HepG2 (cell line): ENCODE data around the gene PARP15. TPM values are rescaled to one million over a fixed set of nuclear protein-coding genes. Genes with fewer than 3 reads are reported as not detected.

Experiments used
- ATAC-seq: fragments of 200-7000 bp; cut with Tn5 transposase; 3 replicates; pipeline ENCODE4 v1.9.1; 2020; ENCODE audit warnings: mild to moderate bottlenecking, moderate library complexity
- BruUV-seq: library from RNA; stranded (reverse); fragments of 400-500 nt; replicated peaks from 2 replicates; lab custom pipeline; 2021; lab: Mats Ljungman, UMichigan
- CTCF ChIA-PET: fragments of 300-600 bp; formaldehyde crosslinking; extraction: SDS; loops from one replicate; lab custom pipeline; 2021; ENCODE audit warnings: low total read pairs, inconsistent platforms, low intra/inter-chr PET ratio; lab: Yijun Ruan, JAX
- POLR2A ChIA-PET: fragments of 350-600 bp; sonication (Branson Sonifier 250); formaldehyde crosslinking; loops from one replicate; lab custom pipeline; 2020; ENCODE audit warnings: antibody characterized with exemption, inconsistent platforms; lab: Yijun Ruan, JAX
- DNase-seq: peaks from one replicate; pipeline ENCODE4 v3.0.0-alpha.2; 2015; ENCODE audit warnings: low spot score
- FAIRE-seq: peaks from 3 replicates; lab custom pipeline; 2011; peaks lifted over from hg19 to GRCh38; lab: Jason Lieb, UNC
- H2AFZ ChIP-seq: one replicate; pipeline ENCODE4 v1.6.1; 2011; ENCODE audit warnings: low read length, inconsistent platforms
- H3K27ac ChIP-seq: fragments of 300-600 bp; 3 replicates; pipeline ENCODE4 v1.8.0; 2011; ENCODE audit warnings: mixed run types, mild to moderate bottlenecking, mixed read lengths, low read length, inconsistent platforms; ENCODE audit not compliant: insufficient read depth; ENCODE audit errors: extremely low read length
- H3K27me3 ChIP-seq, 2 experiments: fragments of 200-600 bp in 1 of 2; 2 replicates in 1 of 2; 3 replicates in 1 of 2; pipeline versions ENCODE4 v1.6.0 to v1.8.0; 2011; ENCODE audit warnings: low read length in 2 of 2, mild to moderate bottlenecking in 2 of 2, moderate library complexity in 2 of 2, inconsistent platforms in 1 of 2; ENCODE audit not compliant: insufficient read depth in 2 of 2, control insufficient read depth in 1 of 2
- H3K36me3 ChIP-seq, 2 experiments: fragments of 200-600 bp in 1 of 2; replicated peaks in 1 of 2; 2 replicates in 1 of 2; 3 replicates in 1 of 2; pipeline versions ENCODE4 v1.5.1 to v1.8.0; 2011; ENCODE audit warnings: low read length in 2 of 2, inconsistent platforms in 1 of 2; ENCODE audit not compliant: insufficient read depth in 2 of 2, control insufficient read depth in 1 of 2
- H3K4me1 ChIP-seq: 2 replicates; pipeline ENCODE4 v1.5.1; 2012; ENCODE audit warnings: low read length, inconsistent platforms; ENCODE audit not compliant: insufficient read depth
- H3K4me2 ChIP-seq: 2 replicates; pipeline ENCODE4 v1.6.0; 2011; ENCODE audit warnings: low read depth, low read length, inconsistent platforms
- H3K4me3 ChIP-seq, 3 experiments: fragments of 200-600 bp in 1 of 3; sonication (generic), shearing (Covaris generic) in 1 of 3; replicated peaks in 1 of 3; 2 replicates each; pipeline ENCODE4 v1.5.1; 2011 to 2016; ENCODE audit warnings: low read length in 3 of 3, inconsistent platforms in 2 of 3, low read depth in 2 of 3, mild to moderate bottlenecking in 2 of 3, control low read depth in 1 of 3, mixed read lengths in 1 of 3; ENCODE audit not compliant: insufficient read depth in 1 of 3
- H3K79me2 ChIP-seq: one replicate; pipeline ENCODE4 v1.6.1; 2011; ENCODE audit warnings: low read length, inconsistent platforms; ENCODE audit not compliant: insufficient read depth
- H3K9ac ChIP-seq: 2 replicates; pipeline ENCODE4 v1.6.0; 2011; ENCODE audit warnings: mild to moderate bottlenecking, low read depth, low read length, inconsistent platforms; ENCODE audit not compliant: insufficient read depth
- H3K9me3 ChIP-seq: 2 replicates; pipeline ENCODE4 v1.5.1; 2012; ENCODE audit warnings: mild to moderate bottlenecking, low read length
- H4K20me1 ChIP-seq: 2 replicates; pipeline ENCODE4 v1.6.0; 2011; ENCODE audit warnings: inconsistent platforms, mild to moderate bottlenecking, low read length, moderate library complexity; ENCODE audit not compliant: insufficient read depth
- CBX5 ChIP-seq: sonication (generic); formaldehyde crosslinking; IDR thresholded peaks from 2 replicates; pipeline ENCODE4 v1.4.0; 2020; ENCODE audit warnings: missing genetic modification reagents, borderline replicate concordance
- HIC2 ChIP-seq: sonication (generic); formaldehyde crosslinking; IDR thresholded peaks from 2 replicates; pipeline ENCODE4 v1.9.0; 2022; ENCODE audit warnings: low read depth, missing genetic modification reagents
- HIVEP1 ChIP-seq: sonication (generic); formaldehyde crosslinking; IDR thresholded peaks from 2 replicates; pipeline ENCODE4 v1.4.0; 2020; ENCODE audit warnings: mild to moderate bottlenecking, missing genetic modification reagents
- MIXL1 ChIP-seq: IDR thresholded peaks from 2 replicates; pipeline ENCODE4 v1.6.1; 2016
- RFX5 ChIP-seq: IDR thresholded peaks from 2 replicates; pipeline ENCODE4 v1.6.1; 2011; ENCODE audit warnings: low read depth, low read length, improper control_type of control experiment
- TSC22D2 ChIP-seq: sonication (generic); formaldehyde crosslinking; IDR thresholded peaks from 2 replicates; pipeline ENCODE4 v1.5.1; 2020; ENCODE audit warnings: missing genetic modification reagents, mild to moderate bottlenecking, borderline replicate concordance
- ZMAT3 ChIP-seq: sonication (generic); formaldehyde crosslinking; conservative IDR thresholded peaks from 2 replicates; pipeline ENCODE4 v1.7.0; 2021; ENCODE audit warnings: missing genetic modification reagents
- ZNF296 ChIP-seq: sonication (generic); formaldehyde crosslinking; conservative IDR thresholded peaks from 2 replicates; pipeline ENCODE4 v1.5.0; 2020; ENCODE audit warnings: mild to moderate bottlenecking, missing genetic modification reagents
- ZNF484 ChIP-seq: sonication (generic); formaldehyde crosslinking; IDR thresholded peaks from 2 replicates; pipeline ENCODE4 v1.5.1; 2020; ENCODE audit warnings: mild to moderate bottlenecking, low read depth, missing genetic modification reagents, borderline replicate concordance
- ZNF563 ChIP-seq: sonication (generic); formaldehyde crosslinking; IDR thresholded peaks from 2 replicates; pipeline ENCODE4 v1.8.0; 2022; ENCODE audit warnings: mild to moderate bottlenecking, moderate library complexity, missing genetic modification reagents
- ZNF839 ChIP-seq: sonication (generic); formaldehyde crosslinking; IDR thresholded peaks from 2 replicates; pipeline ENCODE4 v1.4.0; 2020; ENCODE audit warnings: missing genetic modification reagents, mild to moderate bottlenecking, borderline replicate concordance
- WGBS: methylation state at CpG from one replicate; pipeline ENCODE4 v1.1.6; 2017; ENCODE audit warnings: low lambda C conversion rate; 5-methylcytosine and 5-hydroxymethylcytosine counted together
- in situ Hi-C: cut with HindIII; loops from 2 replicates; pipeline ENCODE4 v1.10.0; 2017; ENCODE audit warnings: low pct_unique_long_range_greater_than_20kb; ENCODE audit not compliant: extremely low pct_ligation_motif_present
- intact Hi-C: fragments of 100-400 bp; cut with micrococcal nuclease; formaldehyde crosslinking; loops from one replicate; pipeline ENCODE4 v1.10.0; 2022; ENCODE audit not compliant: unreplicated experiment
- polyA plus RNA-seq, 8 experiments: library from polyadenylated mRNA; depleted of rRNA in 3 of 8; stranded (reverse) in 7 of 8; unstranded in 1 of 8; fragments of >200 nt; fragmentation: Illumina TruSeq in 4 of 8; extraction: Trizol in 4 of 8; gene quantifications; 2 replicates each; pipeline versions ENCODE4 v1.2.1 to v1.2.3, GENCODE V29; 2011 to 2016; ENCODE audit warnings: low read depth in 4 of 8, missing spikeins in 1 of 8, mixed read lengths in 1 of 8; ENCODE audit not compliant: insufficient read depth in 1 of 8
- total RNA-seq, 5 experiments: library from RNA; depleted of rRNA; stranded (reverse); fragments of >200 nt; fragmentation: Illumina TruSeq; extraction: Trizol; gene quantifications; 2 replicates each; pipeline ENCODE4 v1.2.3, GENCODE V29; 2016; ENCODE audit warnings: low read depth in 1 of 5

Gene PARP15
- total and polyA plus RNA-seq, 2 of the 13 experiments (the other 11 are each of a cell fraction or from before 2014, with no cell fraction given) = 0.02 TPM; not detected in 1

- Histone ChIP-seq H3K36me3 (no peaks in the 10 kb centered on the region), H4K20me1 (no peaks in the 10 kb centered on the region), H3K9ac (no peak overlapping the region)
- TF ChIP-seq ZNF563 (CRISPR knock-in tag) (no peak), ZNF839 (CRISPR knock-in tag) (no peak), ZMAT3 (CRISPR knock-in tag) (no peak), ZNF484 (CRISPR knock-in tag) (no peak), HIVEP1 (CRISPR knock-in tag) (no peak), ZNF296 (CRISPR knock-in tag) (no peak), TSC22D2 (CRISPR knock-in tag) (no peak), HIC2 (no peak), CBX5 (CRISPR knock-in tag) (no peak), RFX5 (no peak), MIXL1 (CRISPR knock-in tag) (no peak)
- TF ChIP-seq, all 625 proteins: peak for 0
- Histone ChIP-seq H3K27me3 (no peaks in the 10 kb centered on the region), H3K79me2 (no peaks in the 10 kb centered on the region), H3K9me3 (no peaks in the 10 kb centered on the region), H2AFZ (no peak overlapping the region), H3K4me1 (no peaks in the 10 kb centered on the region), H3K4me2 (no peak overlapping the region), H3K4me3 (no peak overlapping the region), H3K27ac (no peak overlapping the region)
- no TSS peak for BruUV-seq
- WGBS = 93% methylated on average over 5 of the region's 5 CpGs
- FAIRE-seq = no peak
- CTCF ChIA-PET = no interaction called here
- ATAC-seq = no peak
- intact Hi-C loops (no loop called here), in situ Hi-C loops (no loop called here)
- no peak for DNase-seq
- POLR2A ChIA-PET = no interaction called here
These were observed 31.3 kb upstream of the PARP15 start for GRCh38 chr3:122546151-122546550.
